Liver (tissue), 9 donors: ENCODE measurements around the gene PRAME. TPM values are rescaled to one million over a fixed set of nuclear protein-coding genes. Genes with fewer than 3 reads are reported as not detected.

Experiments used
- DNase-seq: peaks from one replicate; pipeline ENCODE4 v3.0.0-alpha.2; 2017; ENCODE audit warnings: low spot score
- H3K27ac ChIP-seq, 2 donors: one replicate each; pipeline ENCODE4 v1.7.0; 2013; ENCODE audit warnings: inconsistent platforms in 2 of 2, low read length in 2 of 2, control low read depth in 1 of 2, low read depth in 1 of 2, mild to moderate bottlenecking in 1 of 2
- H3K27me3 ChIP-seq, 4 donors: one replicate each; pipeline versions ENCODE4 v1.6.1 to v1.7.0; 2013; ENCODE audit warnings: low read length in 3 of 4, inconsistent platforms in 1 of 4, mild to moderate bottlenecking in 1 of 4, moderate library complexity in 1 of 4; ENCODE audit not compliant: control insufficient read depth in 4 of 4, insufficient read depth in 4 of 4
- H3K36me3 ChIP-seq, 4 donors: one replicate each; pipeline versions ENCODE4 v1.6.1 to v1.7.0; 2013; ENCODE audit warnings: low read length in 3 of 4, mild to moderate bottlenecking in 3 of 4, low read depth in 1 of 4, moderate library complexity in 1 of 4; ENCODE audit not compliant: control insufficient read depth in 4 of 4, insufficient read depth in 3 of 4
- H3K4me1 ChIP-seq, 4 donors: one replicate each; pipeline versions ENCODE4 v1.6.1 to v1.7.0; 2013; ENCODE audit warnings: low read length in 3 of 4, mild to moderate bottlenecking in 3 of 4, moderate library complexity in 1 of 4; ENCODE audit not compliant: control insufficient read depth in 4 of 4, insufficient read depth in 4 of 4
- H3K4me3 ChIP-seq, 3 donors: one replicate each; pipeline versions ENCODE4 v1.6.1 to v1.7.0; 2013; ENCODE audit warnings: low read length in 3 of 3, control low read depth in 1 of 3, low read depth in 1 of 3, mild to moderate bottlenecking in 1 of 3
- H3K9ac ChIP-seq, 2 donors: one replicate each; pipeline ENCODE4 v1.7.0; 2013; ENCODE audit warnings: low read length in 2 of 2, mild to moderate bottlenecking in 2 of 2, moderate library complexity in 2 of 2, control low read depth in 1 of 2, low read depth in 1 of 2
- H3K9me3 ChIP-seq, 4 donors: one replicate each; pipeline versions ENCODE4 v1.6.1 to v1.7.0; 2013; ENCODE audit warnings: low read length in 3 of 4; ENCODE audit not compliant: control insufficient read depth in 4 of 4
- ATF3 ChIP-seq: IDR thresholded peaks from 2 replicates; pipeline ENCODE4 v1.6.1; 2016; ENCODE audit warnings: antibody characterized with exemption
- CTCF ChIP-seq: fragments of 150-350 bp; IDR thresholded peaks from 2 replicates; pipeline ENCODE4 v1.5.1; 2017; ENCODE audit warnings: improper control_type of control experiment, low read depth, low read length; ENCODE audit not compliant: missing input control
- EGR1 ChIP-seq, 2 donors: IDR thresholded peaks; 2 replicates each; pipeline ENCODE4 v1.6.1; 2016 to 2018; ENCODE audit warnings: antibody characterized with exemption in 2 of 2, low read depth in 2 of 2
- FOXA1 ChIP-seq: IDR thresholded peaks from 2 replicates; pipeline ENCODE4 v1.6.1; 2016; ENCODE audit warnings: antibody characterized with exemption
- FOXA2 ChIP-seq: IDR thresholded peaks from 2 replicates; pipeline ENCODE4 v1.6.1; 2016; ENCODE audit warnings: antibody characterized with exemption
- GABPA ChIP-seq, 2 donors: IDR thresholded peaks in 1 of 2; conservative IDR thresholded peaks in 1 of 2; 2 replicates each; pipeline ENCODE4 v1.6.1; 2016; ENCODE audit warnings: antibody characterized with exemption in 2 of 2, mild to moderate bottlenecking in 1 of 2, moderate library complexity in 1 of 2
- HNF4A ChIP-seq, 2 donors: conservative IDR thresholded peaks; 2 replicates each; pipeline ENCODE4 v1.6.1; 2016; ENCODE audit warnings: antibody characterized with exemption in 2 of 2, mild to moderate bottlenecking in 2 of 2
- HNF4G ChIP-seq: IDR thresholded peaks from 2 replicates; pipeline ENCODE4 v1.6.1; 2016; ENCODE audit warnings: antibody characterized with exemption
- JUND ChIP-seq, 2 donors: IDR thresholded peaks; 2 replicates each; pipeline ENCODE4 v1.6.1; 2016; ENCODE audit warnings: antibody characterized with exemption in 2 of 2
- MAX ChIP-seq: IDR thresholded peaks from 2 replicates; pipeline ENCODE4 v1.6.1; 2016; ENCODE audit warnings: antibody characterized with exemption
- RAD21 ChIP-seq, 2 donors: IDR thresholded peaks; 2 replicates each; pipeline ENCODE4 v1.6.1; 2016; ENCODE audit warnings: antibody characterized with exemption in 2 of 2, mild to moderate bottlenecking in 2 of 2
- REST ChIP-seq: IDR thresholded peaks from 2 replicates; pipeline ENCODE4 v1.6.1; 2016; ENCODE audit warnings: antibody characterized with exemption, mild to moderate bottlenecking
- RXRA ChIP-seq, 2 donors: IDR thresholded peaks; 2 replicates each; pipeline ENCODE4 v1.6.1; 2017 to 2018; ENCODE audit warnings: antibody characterized with exemption in 2 of 2, mild to moderate bottlenecking in 1 of 2
- SP1 ChIP-seq: IDR thresholded peaks from 2 replicates; pipeline ENCODE4 v1.6.1; 2018; ENCODE audit warnings: antibody characterized with exemption, mild to moderate bottlenecking
- TAF1 ChIP-seq: conservative IDR thresholded peaks from 2 replicates; pipeline ENCODE4 v1.6.1; 2016; ENCODE audit warnings: antibody characterized with exemption, mild to moderate bottlenecking
- YY1 ChIP-seq: IDR thresholded peaks from 2 replicates; pipeline ENCODE4 v1.6.1; 2016; ENCODE audit warnings: antibody characterized with exemption, mild to moderate bottlenecking
- WGBS: extraction: QIAGEN DNeasy Blood & Tissue Kit; methylation state at CpG from one replicate; pipeline ENCODE4 v1.1.7; 2013; 5-methylcytosine and 5-hydroxymethylcytosine counted together
- polyA plus RNA-seq, 2 donors: library from polyadenylated mRNA; stranded (reverse) in 1 of 2; unstranded in 1 of 2; fragments of 200-250 nt in 1 of 2; fragments of >200 nt in 1 of 2; fragmentation: Nextera tagmentation in 1 of 2; extraction: Ambion mirVana in 1 of 2; gene quantifications; one replicate each; pipeline versions ENCODE4 v1.2.1 to v1.2.3, GENCODE V29; 2013 to 2015
- total RNA-seq, 2 donors: library from RNA; depleted of rRNA; stranded (reverse); fragments of >200 nt; gene quantifications; one replicate each; pipeline ENCODE4 v1.2.3, GENCODE V29; 2014
- TF ChIP-seq, protein P1 (sequence below): IDR thresholded peaks from 2 replicates; pipeline ENCODE4 v1.6.1; 2016; ENCODE audit warnings: antibody characterized with exemption
- donor health status: healthy.
- donor health status: healthy.
- donor health status: healthy.
- donor health status: healthy.
- donor health status: healthy.

PRAME gene
- total and polyA plus RNA-seq, 4 donors, result not detected

DNA sequence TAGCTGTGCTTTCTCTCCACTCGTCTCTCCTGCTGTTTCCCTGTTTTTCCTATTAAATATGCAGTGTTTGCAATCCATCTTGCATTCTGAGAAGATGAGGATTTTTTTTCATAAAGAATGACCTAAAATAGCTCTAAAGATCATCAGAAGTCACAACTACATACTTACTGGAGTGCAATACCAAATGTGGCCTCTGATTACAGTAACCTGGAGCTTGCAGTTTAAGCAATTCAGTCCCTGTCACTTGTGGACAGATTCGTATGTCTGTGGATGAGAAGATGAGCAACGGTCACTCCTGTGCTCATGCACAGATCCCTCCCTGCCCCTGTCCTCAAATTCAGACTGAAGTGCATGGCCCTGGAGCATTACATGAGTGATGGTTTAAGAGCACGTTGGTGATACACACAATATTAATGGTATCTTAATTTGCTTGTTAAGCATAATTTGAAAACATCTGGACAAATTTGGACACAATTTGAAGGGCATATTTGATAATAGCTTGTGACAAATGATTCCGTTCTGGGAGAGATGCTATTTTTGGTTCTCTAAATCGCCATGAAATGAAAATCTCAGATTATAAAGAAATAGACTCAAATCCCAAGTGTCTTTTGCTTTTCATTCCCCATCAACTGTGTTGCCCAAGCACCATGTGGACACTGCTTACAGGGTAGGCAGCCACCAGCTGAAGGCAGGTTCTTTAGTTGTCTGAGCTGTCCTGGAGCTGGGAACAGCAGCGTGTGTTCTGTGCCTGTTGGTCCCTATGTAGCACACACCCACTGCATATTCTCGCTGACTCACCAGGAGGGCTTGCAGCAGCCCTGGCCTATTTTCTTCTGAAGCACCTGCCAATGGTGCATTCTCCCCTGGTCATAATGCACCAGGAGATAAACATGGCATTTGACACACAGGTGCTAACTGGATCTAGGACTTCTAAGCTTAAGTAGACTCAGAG, 32.6 kb upstream of the PRAME start:
- Histone ChIP-seq H3K9ac (no peak overlapping the region), H3K4me1 (no peaks in the 10 kb centered on the region), H3K36me3 (no peaks in the 10 kb centered on the region), H3K27me3 (no peaks in the 10 kb centered on the region), H3K9me3 (no peaks in the 10 kb centered on the region), H3K4me3 (no peak overlapping the region), H3K27ac (no peak overlapping the region)
- no peak for DNase-seq
- TF ChIP-seq MAX (no peak), RXRA (IDR thresholded peaks at IDR 0.05) (no peak), HNF4G (no peak), FOXA2 (no peak), ATF3 (no peak), GABPA (IDR thresholded peaks at IDR 0.05 in 1 of 2, conservative IDR thresholded peaks at IDR 0.05 in 1 of 2) (no peak), YY1 (no peak), TAF1 (no peak), SP1 (no peak), CTCF (no peak), RAD21 (IDR thresholded peaks at IDR 0.05) (no peak), REST (no peak), JUND (IDR thresholded peaks at IDR 0.05) (no peak), EGR1 (IDR thresholded peaks at IDR 0.05; ENCODE audit: low read depth in 2 of 2) (no peak), FOXA1 (no peak), HNF4A (conservative IDR thresholded peaks at IDR 0.05) (no peak)
- TF ChIP-seq, protein P1, sequence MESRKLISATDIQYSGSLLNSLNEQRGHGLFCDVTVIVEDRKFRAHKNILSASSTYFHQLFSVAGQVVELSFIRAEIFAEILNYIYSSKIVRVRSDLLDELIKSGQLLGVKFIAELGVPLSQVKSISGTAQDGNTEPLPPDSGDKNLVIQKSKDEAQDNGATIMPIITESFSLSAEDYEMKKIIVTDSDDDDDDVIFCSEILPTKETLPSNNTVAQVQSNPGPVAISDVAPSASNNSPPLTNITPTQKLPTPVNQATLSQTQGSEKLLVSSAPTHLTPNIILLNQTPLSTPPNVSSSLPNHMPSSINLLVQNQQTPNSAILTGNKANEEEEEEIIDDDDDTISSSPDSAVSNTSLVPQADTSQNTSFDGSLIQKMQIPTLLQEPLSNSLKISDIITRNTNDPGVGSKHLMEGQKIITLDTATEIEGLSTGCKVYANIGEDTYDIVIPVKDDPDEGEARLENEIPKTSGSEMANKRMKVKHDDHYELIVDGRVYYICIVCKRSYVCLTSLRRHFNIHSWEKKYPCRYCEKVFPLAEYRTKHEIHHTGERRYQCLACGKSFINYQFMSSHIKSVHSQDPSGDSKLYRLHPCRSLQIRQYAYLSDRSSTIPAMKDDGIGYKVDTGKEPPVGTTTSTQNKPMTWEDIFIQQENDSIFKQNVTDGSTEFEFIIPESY, result no peak
- 65% methylated on average over 8 of the region's 8 CpGs for WGBS
